H1 (cell line): ENCODE measurements around the gene COL5A3. TPM values are rescaled to one million over a fixed set of nuclear protein-coding genes. Genes with fewer than 3 reads are reported as not detected.

Source experiments
- CTCF ChIA-PET: fragments of 300-600 bp; sonication (Branson Sonifier 250); formaldehyde crosslinking; loops from one replicate; lab custom pipeline; 2021; ENCODE audit not compliant: partially characterized antibody; lab: Charles Lee
- POLR2A ChIA-PET: fragments of 300-600 bp; sonication (Branson Sonifier 250); formaldehyde crosslinking; loops from one replicate; lab custom pipeline; 2021; ENCODE audit warnings: inconsistent platforms; ENCODE audit not compliant: partially characterized antibody; lab: Charles Lee
- DNase-seq, 2 experiments: peaks; one replicate each; pipeline versions ENCODE4 v3.0.0 to v3.0.0-alpha.2; 2010 to 2022; ENCODE audit warnings: low spot score in 2 of 2, low read depth in 1 of 2, mixed read lengths in 1 of 2
- FAIRE-seq: peaks from 2 replicates; lab custom pipeline; 2011; peaks lifted over from hg19 to GRCh38; lab: Jason Lieb, UNC
- H2AFZ ChIP-seq: 2 replicates; pipeline ENCODE4 v1.8.1; 2012; ENCODE audit warnings: low read length, inconsistent platforms
- H2AK5ac ChIP-seq: 2 replicates; pipeline ENCODE4 v1.6.1; 2013; ENCODE audit warnings: low read depth, low read length
- H2BK120ac ChIP-seq: replicated peaks from 2 replicates; pipeline ENCODE3; 2013; ENCODE audit warnings: low read depth, low read length, inconsistent platforms
- H2BK12ac ChIP-seq: 2 replicates; pipeline ENCODE4 v1.6.1; 2013; ENCODE audit warnings: low read depth, low read length
- H2BK15ac ChIP-seq: 2 replicates; pipeline ENCODE4 v1.6.1; 2013; ENCODE audit warnings: low read length
- H2BK20ac ChIP-seq: 2 replicates; pipeline ENCODE4 v1.6.1; 2013; ENCODE audit warnings: low read length
- H2BK5ac ChIP-seq: 2 replicates; pipeline ENCODE4 v1.6.1; 2013; ENCODE audit warnings: low read depth, low read length
- H3K14ac ChIP-seq: 2 replicates; pipeline ENCODE4 v1.6.1; 2013; ENCODE audit warnings: inconsistent platforms; ENCODE audit not compliant: insufficient read length
- H3K18ac ChIP-seq: 2 replicates; pipeline ENCODE4 v1.6.1; 2013; ENCODE audit warnings: low read length; ENCODE audit errors: extremely low read depth
- H3K23ac ChIP-seq: 2 replicates; pipeline ENCODE4 v1.6.1; 2013; ENCODE audit warnings: inconsistent platforms; ENCODE audit not compliant: insufficient read length
- H3K23me2 ChIP-seq: 2 replicates; pipeline ENCODE4 v1.6.1; 2013; ENCODE audit warnings: low read depth, low read length
- H3K27ac ChIP-seq: 2 replicates; pipeline ENCODE4 v1.6.1; 2011; ENCODE audit warnings: low read depth, low read length, inconsistent platforms
- H3K27me3 ChIP-seq, 4 experiments: replicated peaks in 1 of 4; 1 replicate in 1 of 4; 2 replicates in 3 of 4; pipeline versions ENCODE4 v1.6.1 to v1.8.1; 2011 to 2013; ENCODE audit warnings: low read length in 3 of 4, mild to moderate bottlenecking in 3 of 4, inconsistent platforms in 2 of 4, mixed read lengths in 2 of 4, moderate library complexity in 1 of 4; ENCODE audit not compliant: control insufficient read depth in 3 of 4, insufficient read depth in 3 of 4; ENCODE audit errors: extremely low read depth in 1 of 4
- H3K36me3 ChIP-seq, 4 experiments: 2 replicates each; pipeline versions ENCODE4 v1.6.1 to v1.8.1; 2011 to 2013; ENCODE audit warnings: mild to moderate bottlenecking in 4 of 4, low read length in 3 of 4, moderate library complexity in 2 of 4, control low read depth in 1 of 4, inconsistent platforms in 1 of 4; ENCODE audit not compliant: insufficient read depth in 4 of 4, control insufficient read depth in 2 of 4
- H3K4ac ChIP-seq: replicated peaks from 2 replicates; pipeline ENCODE3; 2013; ENCODE audit warnings: low read length, low read depth, mixed read lengths, inconsistent platforms; ENCODE audit not compliant: insufficient read length
- H3K4me1 ChIP-seq, 4 experiments: replicated peaks in 1 of 4; 1 replicate in 1 of 4; 2 replicates in 3 of 4; pipeline versions ENCODE4 v1.6.1 to v1.8.1; 2011 to 2013; ENCODE audit warnings: low read length in 3 of 4, inconsistent platforms in 2 of 4, mixed read lengths in 1 of 4; ENCODE audit not compliant: insufficient read depth in 4 of 4, control insufficient read depth in 3 of 4
- H3K4me2 ChIP-seq, 2 experiments: 2 replicates each; pipeline versions ENCODE4 v1.6.1 to v1.8.1; 2011 to 2013; ENCODE audit warnings: low read depth in 2 of 2, low read length in 2 of 2, control low read depth in 1 of 2, inconsistent platforms in 1 of 2, mild to moderate bottlenecking in 1 of 2; ENCODE audit not compliant: insufficient read depth in 1 of 2
- H3K4me3 ChIP-seq, 4 experiments: fragments of 200-600, 300-600 bp in 1 of 4; sonication (generic), shearing (Covaris generic), sonication (Bioruptor Twin) in 1 of 4; 2 replicates each; pipeline versions ENCODE4 v1.5.1 to v1.8.1; 2011 to 2016; ENCODE audit warnings: low read length in 4 of 4, low read depth in 3 of 4, control low read depth in 2 of 4, inconsistent platforms in 2 of 4, mild to moderate bottlenecking in 2 of 4, mixed read lengths in 1 of 4, moderate library complexity in 1 of 4; ENCODE audit not compliant: insufficient read depth in 2 of 4; ENCODE audit errors: extremely low read depth in 1 of 4
- H3K56ac ChIP-seq: replicated peaks from 2 replicates; pipeline ENCODE3; 2013; ENCODE audit warnings: low read depth, mild to moderate bottlenecking, mixed read lengths, low read length, inconsistent platforms; ENCODE audit not compliant: insufficient read length
- H3K79me1 ChIP-seq: 2 replicates; pipeline ENCODE4 v1.6.1; 2013; ENCODE audit warnings: low read depth, low read length, control low read depth
- H3K79me2 ChIP-seq, 2 experiments: 2 replicates each; pipeline versions ENCODE4 v1.6.1 to v1.8.1; 2012 to 2013; ENCODE audit warnings: low read length in 2 of 2, mild to moderate bottlenecking in 2 of 2, inconsistent platforms in 1 of 2; ENCODE audit not compliant: insufficient read depth in 2 of 2, control insufficient read depth in 1 of 2
- H3K9ac ChIP-seq, 4 experiments: replicated peaks in 1 of 4; 1 replicate in 1 of 4; 2 replicates in 3 of 4; pipeline versions ENCODE4 v1.6.1 to v1.8.1; 2011 to 2013; ENCODE audit warnings: low read depth in 3 of 4, low read length in 3 of 4, control low read depth in 2 of 4, mild to moderate bottlenecking in 2 of 4, moderate library complexity in 2 of 4, inconsistent platforms in 1 of 4; ENCODE audit errors: extremely low read depth in 1 of 4
- H3K9me3 ChIP-seq, 2 experiments: 2 replicates each; pipeline versions ENCODE4 v1.6.1 to v1.8.1; 2012 to 2013; ENCODE audit warnings: mild to moderate bottlenecking in 2 of 2, moderate library complexity in 2 of 2, control low read depth in 1 of 2, inconsistent platforms in 1 of 2, low read depth in 1 of 2, low read length in 1 of 2, mixed read lengths in 1 of 2; ENCODE audit not compliant: insufficient read depth in 2 of 2
- H4K20me1 ChIP-seq, 2 experiments: replicated peaks in 1 of 2; 2 replicates each; pipeline versions ENCODE3 to v1.8.1; 2011 to 2013; ENCODE audit warnings: inconsistent platforms in 2 of 2, low read length in 2 of 2, mild to moderate bottlenecking in 1 of 2; ENCODE audit not compliant: insufficient read depth in 2 of 2, control insufficient read depth in 1 of 2
- H4K5ac ChIP-seq: 2 replicates; pipeline ENCODE4 v1.6.1; 2013; ENCODE audit warnings: low read length, low read depth, mixed read lengths, inconsistent platforms; ENCODE audit not compliant: insufficient read length
- H4K8ac ChIP-seq: 2 replicates; pipeline ENCODE4 v1.8.0; 2013; ENCODE audit warnings: mild to moderate bottlenecking, moderate library complexity, low read length, inconsistent platforms; ENCODE audit not compliant: insufficient read depth; ENCODE audit errors: extremely low read depth
- H4K91ac ChIP-seq: replicated peaks from 2 replicates; pipeline ENCODE3; 2013; ENCODE audit warnings: low read length, mixed read lengths, inconsistent platforms; ENCODE audit not compliant: insufficient read length
- BRCA1 ChIP-seq: IDR thresholded peaks from 2 replicates; pipeline ENCODE4 v1.6.1; 2012; ENCODE audit warnings: low read depth, low read length, improper control_type of control experiment
- GTF2F1 ChIP-seq: IDR thresholded peaks from 2 replicates; pipeline ENCODE4 v1.6.1; 2012; ENCODE audit warnings: low read depth, low read length, improper control_type of control experiment, borderline replicate concordance
- JUN ChIP-seq: IDR thresholded peaks from 2 replicates; pipeline ENCODE4 v1.6.1; 2011; ENCODE audit warnings: low read depth, mild to moderate bottlenecking, improper control_type of control experiment, low read length
- RNF2 ChIP-seq: fragments of 200-900, 300-1000 bp; sonication (generic); IDR thresholded peaks from 2 replicates; pipeline ENCODE4 v1.7.1; 2016; ENCODE audit warnings: borderline replicate concordance, low read depth, mild to moderate bottlenecking, antibody characterized with exemption, low read length; ENCODE audit not compliant: poor library complexity, severe bottlenecking; ENCODE audit errors: missing control alignments
- RXRA ChIP-seq: IDR thresholded peaks from 2 replicates; pipeline ENCODE4 v1.6.1; 2011; ENCODE audit warnings: low read depth, mild to moderate bottlenecking, low read length, moderate library complexity; ENCODE audit not compliant: insufficient read depth
- SIN3A ChIP-seq, 2 experiments: IDR thresholded peaks in 1 of 2; conservative IDR thresholded peaks in 1 of 2; 2 replicates each; pipeline ENCODE4 v1.6.1; 2011 to 2012; ENCODE audit warnings: low read length in 2 of 2, improper control_type of control experiment in 1 of 2, low read depth in 1 of 2, mild to moderate bottlenecking in 1 of 2
- TCF12 ChIP-seq: IDR thresholded peaks from 2 replicates; pipeline ENCODE4 v1.6.1; 2011; ENCODE audit warnings: low read depth, mild to moderate bottlenecking, low read length
- YY1 ChIP-seq: IDR thresholded peaks from 2 replicates; pipeline ENCODE4 v1.6.1; 2011; ENCODE audit warnings: low read depth, mild to moderate bottlenecking, low read length
- WGBS, 2 experiments: shearing (Covaris generic) in 1 of 2; methylation state at CpG; one replicate each; pipeline versions ENCODE4 v1.1.6 to v1.1.7; 2013 to 2015; ENCODE audit warnings: low lambda C conversion rate in 2 of 2, mixed read lengths in 2 of 2, inconsistent platforms in 1 of 2, low coverage in 1 of 2, missing lambda C conversion rate in 1 of 2; ENCODE audit not compliant: insufficient replicate concordance in 2 of 2, insufficient coverage in 1 of 2, insufficient read length in 1 of 2; ENCODE audit errors: extremely low coverage in 1 of 2, missing lambda C conversion rate in 1 of 2; 5-methylcytosine and 5-hydroxymethylcytosine counted together
- polyA plus RNA-seq, 7 experiments: library from polyadenylated mRNA; depleted of rRNA in 3 of 7; stranded (reverse) in 5 of 7; unstranded in 2 of 7; fragments of >200 nt in 5 of 7; fragments of 200-250 nt in 2 of 7; gene quantifications; 1 replicate in 5 of 7; 2 replicates in 1 of 7; 4 replicates in 1 of 7; pipeline versions ENCODE4 v1.2.1 to v1.2.3, GENCODE V29; 2011 to 2013; ENCODE audit warnings: missing spikeins in 2 of 7, mixed read lengths in 2 of 7
- total RNA-seq: library from RNA; stranded (reverse); fragmentation: NEBNext Ultra II Directional; extraction: Animal tissue kit (Norgen Biotek cat#: 25700); gene quantifications from 2 replicates; pipeline ENCODE4 v1.2.1, GENCODE V29; 2021
- TF ChIP-seq, protein P1 (sequence below): IDR thresholded peaks from 2 replicates; pipeline ENCODE4 v1.6.1; 2012; ENCODE audit warnings: inconsistent platforms

Gene COL5A3
- total and polyA plus RNA-seq, 2 of the 8 experiments (the other 6 are each of a cell fraction or from before 2014, with no cell fraction given): 0.67 to 0.74 TPM

GRCh38 chr19:9937001-9937411 is 73.3 kb downstream of the COL5A3 start:
- Histone ChIP-seq H4K91ac (peak overlapping the region; percentile 86), H3K9ac (peak overlapping the region in 2 of 4 experiments; percentile 46 to 51; a peak in 3 of 7 replicates), H3K18ac (peak overlapping the region; percentile 96), H3K36me3 (no peaks in the 10 kb centered on the region), H2BK12ac (peak overlapping the region; percentile 60), H2BK20ac (0 out of 2 replicates have a peak overlapping the region, but pooled peaks have one; percentile 61), H2AFZ (no peak overlapping the region; the same call in 1 of the 2 replicates), H3K23ac (no peak overlapping the region), H3K4me1 (peaks cover 4 to 14% (median 8%) of the 10 kb centered on the region in 4 experiments), H4K20me1 (peaks cover 2 to 7% of the 10 kb centered on the region in 2 experiments), H3K79me1 (no peaks in the 10 kb centered on the region; the same call in 1 of the 2 replicates), H3K4me3 (peak overlapping the region; percentile 50 to 82 (median 60)), H2BK5ac (peak overlapping the region; percentile 86; the same call in 1 of the 2 replicates), H2AK5ac (no peak overlapping the region), H4K8ac (no peak overlapping the region), H4K5ac (peak overlapping the region; percentile 90), H3K4me2 (peak overlapping the region; percentile 85 to 88), H3K56ac (peak overlapping the region; percentile 77), H2BK120ac (peak overlapping the region; percentile 92), H3K9me3 (peaks cover 5 to 6% of the 10 kb centered on the region in 2 experiments; a peak in 3 of 4 replicates), H3K23me2 (peaks cover 12% of the 10 kb centered on the region), H2BK15ac (peak overlapping the region; percentile 46; the same call in 1 of the 2 replicates), H3K27ac (peak overlapping the region; percentile 47; the same call in 1 of the 2 replicates), H3K27me3 (peaks cover 0 to 2% (median 0%) of the 10 kb centered on the region in 4 experiments; a peak in 2 of 7 replicates), H3K4ac (peak overlapping the region; percentile 19), H3K79me2 (peaks cover 0 to 24% of the 10 kb centered on the region in 2 experiments; a peak in 1 of 4 replicates), H3K14ac (no peak overlapping the region)
- DNase-seq: peak in 1 of 2 experiments; percentile 83
- POLR2A ChIA-PET: interaction anchor here (1.2 kb wide), 1 partner anchor 9 kb away, joined by 4 read pairs; no protein-coding TSS in a partner anchor
- WGBS, 2 experiments: 2% methylated on average over 20 of the region's 20 CpGs; no CpG with 5 or more reads in 1 of the 2 experiments
- CTCF ChIA-PET: interaction anchor here (2.2 kb wide), 1 partner anchor 28 kb away, joined by 7 read pairs; no protein-coding TSS in a partner anchor
- FAIRE-seq: peak; percentile 32
- TF ChIP-seq TCF12: 0 out of 2 replicates have a peak, but pooled peaks have one; percentile 17
- TF ChIP-seq BRCA1: no peak
- no peak for TF ChIP-seq RNF2
- TF ChIP-seq JUN: no peak
- TF ChIP-seq, protein P1, sequence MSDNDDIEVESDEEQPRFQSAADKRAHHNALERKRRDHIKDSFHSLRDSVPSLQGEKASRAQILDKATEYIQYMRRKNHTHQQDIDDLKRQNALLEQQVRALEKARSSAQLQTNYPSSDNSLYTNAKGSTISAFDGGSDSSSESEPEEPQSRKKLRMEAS: no peak; the same call in 1 of the 2 replicates
- no peak for TF ChIP-seq YY1
- TF ChIP-seq GTF2F1: no peak
- no peak for TF ChIP-seq RXRA
- no peak for TF ChIP-seq SIN3A (conservative IDR thresholded peaks at IDR 0.05 in 1 of 2, IDR thresholded peaks at IDR 0.05 in 1 of 2; ENCODE audit: low read depth in 1 of 2, low read length in 2 of 2)
